GM19463 (cell line): Measurements from ENCODE around the gene AP2A2.

ENCODE experiments used
- ATAC-seq: cut with Tn5 transposase; IDR thresholded peaks from one replicate; pipeline ENCODE4 v1.9.1; 2021; ENCODE audit warnings: mild to moderate bottlenecking, moderate library complexity; ENCODE audit not compliant: unreplicated experiment

AP2A2 gene

GRCh38 chr11:1038921-1039320 is 113.3 kb downstream of the AP2A2 start:
- ATAC-seq: no peak

- ATAC-seq: no peak
These were observed 114.1 kb downstream of the AP2A2 start for GRCh38 chr11:1039481-1040427.

GRCh38 chr11:1040428-1041148 is 114.9 kb downstream of the AP2A2 start:
- no peak for ATAC-seq

GRCh38 chr11:1041149-1041467 is 115.4 kb downstream of the AP2A2 start:
- ATAC-seq: no peak

- ATAC-seq: no peak
These were observed 115.8 kb downstream of the AP2A2 start for GRCh38 chr11:1041471-1041870.

DNA sequence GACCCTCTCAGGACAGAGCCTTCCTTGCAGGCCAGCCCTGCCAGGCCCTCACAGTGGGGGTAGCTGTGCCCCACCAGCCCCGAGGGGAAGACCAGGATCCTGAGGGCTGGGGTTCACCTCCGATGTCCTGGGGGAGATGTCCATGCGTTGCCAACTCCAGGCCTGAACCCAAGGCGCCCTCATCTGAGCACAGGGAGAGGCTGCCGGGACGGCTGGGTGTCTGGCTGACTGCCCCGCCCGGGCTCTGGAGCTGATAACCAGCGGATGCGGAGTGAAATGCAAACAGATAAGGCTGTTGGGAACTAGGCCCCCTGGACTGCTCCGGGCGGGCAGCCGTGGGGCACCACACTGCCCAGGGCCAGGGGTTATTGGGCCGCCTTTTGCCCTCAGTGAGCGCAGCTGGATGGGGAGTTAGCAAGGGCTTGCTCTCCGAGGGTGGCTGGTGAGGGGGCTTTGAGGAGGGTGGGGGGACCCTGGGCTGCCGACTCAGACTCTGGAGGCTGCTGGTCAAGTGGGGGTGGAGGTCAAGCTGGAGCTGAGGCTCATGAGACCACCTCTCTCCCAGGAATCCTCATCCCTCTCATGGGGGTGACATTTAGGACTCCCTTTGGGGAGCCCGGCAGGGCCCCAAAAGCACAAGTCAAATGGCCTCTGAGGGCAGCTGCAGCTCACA is 116.4 kb downstream of the AP2A2 start:
- no peak for ATAC-seq

DNA sequence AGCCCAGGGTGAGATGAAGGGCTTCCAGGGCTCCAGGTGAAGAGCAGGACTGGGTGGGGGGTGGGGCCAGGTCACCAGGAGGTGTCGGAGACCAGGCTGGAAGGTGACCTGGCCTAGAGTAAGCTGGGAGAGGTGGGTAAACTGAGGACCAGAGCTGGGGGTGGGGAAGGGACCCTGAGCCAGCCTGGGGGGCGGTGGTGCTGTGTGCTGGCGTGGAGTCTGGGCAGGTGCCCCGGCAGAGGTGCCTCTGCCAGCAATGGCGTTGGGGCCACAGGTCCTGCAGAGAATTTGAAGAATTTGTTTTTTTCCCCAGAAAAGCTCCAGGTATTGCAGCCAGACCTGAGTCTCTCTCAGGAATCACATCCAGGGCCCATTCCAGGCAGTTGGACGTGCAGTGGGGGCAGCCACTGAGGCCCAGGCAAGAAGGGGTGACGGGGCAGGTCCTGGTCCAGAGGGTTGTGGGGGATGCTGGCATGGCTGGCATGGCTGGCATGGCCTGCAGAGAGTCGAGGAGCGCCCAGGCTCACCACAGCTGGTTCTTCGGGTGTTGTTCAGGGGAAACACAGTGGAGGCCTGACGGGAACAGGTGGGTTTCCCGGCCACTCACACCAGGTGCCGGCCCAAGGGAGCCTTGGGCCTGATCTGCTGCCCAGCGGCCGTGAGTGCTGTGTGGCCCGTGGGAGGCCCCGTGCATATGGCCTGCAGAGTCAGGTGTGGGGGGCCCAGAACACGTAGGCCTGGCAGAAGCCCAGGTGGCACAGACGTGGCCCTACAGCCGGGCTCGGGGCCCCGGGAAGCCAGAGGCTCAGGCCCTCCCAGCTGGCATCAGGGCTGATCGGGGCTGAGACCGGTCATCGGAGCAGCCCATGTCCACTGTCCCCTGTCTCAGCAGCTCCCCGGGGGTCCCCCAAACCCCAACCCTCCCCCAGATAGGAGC is 117.2 kb downstream of the AP2A2 start:
- no peak for ATAC-seq

- ATAC-seq: no peak
These were observed 118.0 kb downstream of the AP2A2 start for GRCh38 chr11:1043563-1044096.

DNA sequence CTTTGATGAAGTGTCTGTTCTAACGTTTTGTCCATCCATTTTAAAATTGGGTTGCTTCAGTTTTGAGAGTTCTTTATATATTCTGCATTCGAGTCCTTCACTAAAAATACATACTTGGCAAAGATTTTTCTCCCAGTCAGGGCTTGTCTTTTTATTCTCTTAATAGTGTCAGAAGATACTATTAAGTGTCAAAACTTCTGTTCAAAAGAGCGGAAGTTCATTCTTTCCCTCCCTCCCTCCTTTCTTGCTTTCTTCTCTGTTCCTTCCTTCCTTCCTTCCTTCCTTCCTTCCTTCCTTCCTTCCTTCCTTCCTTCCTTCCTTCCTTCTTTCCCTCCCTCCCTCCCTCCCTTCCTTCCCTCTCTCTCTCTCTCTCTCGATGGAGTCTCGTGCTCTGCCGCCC is 118.5 kb downstream of the AP2A2 start:
- ATAC-seq: no peak

DNA sequence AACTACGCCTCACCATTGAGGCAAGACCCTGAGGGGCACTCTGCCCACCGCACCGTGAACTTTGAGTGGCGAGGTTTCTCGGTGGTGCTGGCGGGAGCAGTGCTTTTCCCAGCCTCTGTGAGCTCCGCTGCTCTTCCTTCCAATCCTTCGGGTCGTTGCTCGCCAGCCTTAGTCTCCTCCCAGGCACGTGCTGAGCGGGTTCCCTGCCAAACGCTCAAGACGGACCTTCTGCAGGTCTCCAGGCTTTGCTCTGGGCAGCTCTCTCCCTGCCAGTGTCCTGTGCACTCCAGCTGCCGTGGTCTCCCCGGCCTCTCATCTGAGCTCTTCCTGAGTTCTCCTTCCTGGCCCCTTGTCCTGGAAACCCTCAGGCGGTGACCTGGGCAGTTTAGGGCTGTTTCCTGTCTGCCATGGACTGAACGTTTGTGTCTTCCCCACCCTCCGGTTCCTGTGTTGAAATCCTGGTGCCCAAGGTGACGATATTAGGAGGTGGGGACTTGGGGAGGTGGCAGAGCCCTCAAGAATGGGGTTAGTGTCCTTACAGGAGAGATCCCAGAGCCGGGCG is 122.0 kb downstream of the AP2A2 start:
- no peak for ATAC-seq

DNA sequence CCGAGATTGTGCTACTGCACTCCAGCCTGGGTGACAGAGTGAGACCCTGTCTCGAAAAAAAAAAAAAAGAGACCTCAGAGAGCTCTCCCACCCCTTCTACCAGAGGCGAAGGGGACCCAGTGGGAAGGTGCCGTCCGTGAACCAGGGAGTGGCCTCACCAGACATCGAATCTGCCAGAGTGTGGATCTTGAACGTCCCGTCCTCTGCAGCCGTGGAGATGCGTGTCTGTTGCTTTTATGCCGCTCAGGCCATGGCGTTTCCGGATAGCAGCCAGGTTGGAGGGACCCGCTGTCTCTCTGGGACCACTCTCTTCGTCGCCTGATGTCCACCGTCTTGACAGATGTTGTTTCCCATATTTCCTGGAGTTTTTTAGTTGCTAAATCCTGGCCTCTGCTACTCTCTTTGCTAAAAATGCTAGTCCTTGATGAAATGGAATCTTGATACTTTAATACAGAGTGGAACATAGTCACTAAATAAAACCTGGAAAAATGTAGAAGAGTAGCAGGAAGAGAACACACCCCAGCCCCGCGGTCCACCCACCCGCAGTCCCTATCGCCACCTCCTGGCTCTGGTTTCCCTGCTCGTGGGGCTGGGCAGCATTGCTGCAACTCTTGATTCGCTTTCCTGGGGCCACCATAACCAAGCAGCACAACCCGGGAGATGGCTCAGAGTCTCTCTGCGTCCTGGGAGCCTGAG is 122.9 kb downstream of the AP2A2 start:
- ATAC-seq: no peak

DNA sequence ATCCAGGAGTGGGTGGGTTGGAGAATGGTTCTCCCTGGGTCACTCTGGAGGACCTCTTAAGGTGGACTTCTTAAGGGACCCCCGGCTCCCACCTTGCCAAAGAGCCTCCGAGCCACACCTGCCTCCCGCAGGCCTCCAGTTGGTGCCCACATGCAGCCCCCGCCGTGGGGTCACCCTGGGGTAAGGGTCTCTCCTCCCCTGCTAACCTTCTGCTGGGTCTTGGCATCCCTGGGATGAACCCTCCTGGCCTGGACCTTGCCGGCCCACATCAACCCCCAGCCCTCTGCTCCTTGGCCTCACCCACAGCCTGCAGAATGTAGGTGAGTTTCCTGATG is 123.4 kb downstream of the AP2A2 start:
- no peak for ATAC-seq

DNA sequence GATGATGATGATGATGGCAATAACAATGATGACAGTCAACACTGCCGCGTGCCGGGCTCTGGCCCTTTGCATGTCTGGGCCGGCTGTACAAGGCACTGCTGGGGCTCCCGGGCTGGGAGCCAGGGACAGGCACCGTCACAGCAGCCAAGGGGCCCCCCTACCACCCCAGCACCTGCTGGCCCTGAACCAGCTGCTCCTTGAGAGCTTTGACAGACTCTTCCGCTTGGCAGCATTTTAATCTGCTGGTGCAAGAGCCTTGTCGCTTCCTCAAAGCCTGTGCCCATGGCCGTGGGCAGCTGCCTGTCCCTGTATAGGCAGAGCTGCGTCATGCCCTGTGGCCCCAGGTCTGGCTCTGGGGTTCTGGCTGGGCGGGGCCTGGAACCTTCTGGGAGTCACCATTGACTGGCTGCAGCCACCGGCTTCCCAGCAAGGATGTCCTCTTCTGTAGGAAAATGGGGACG is 123.8 kb downstream of the AP2A2 start:
- no peak for ATAC-seq

GRCh38 chr11:1049911-1050580 is 124.4 kb downstream of the AP2A2 start:
- ATAC-seq: no peak

DNA sequence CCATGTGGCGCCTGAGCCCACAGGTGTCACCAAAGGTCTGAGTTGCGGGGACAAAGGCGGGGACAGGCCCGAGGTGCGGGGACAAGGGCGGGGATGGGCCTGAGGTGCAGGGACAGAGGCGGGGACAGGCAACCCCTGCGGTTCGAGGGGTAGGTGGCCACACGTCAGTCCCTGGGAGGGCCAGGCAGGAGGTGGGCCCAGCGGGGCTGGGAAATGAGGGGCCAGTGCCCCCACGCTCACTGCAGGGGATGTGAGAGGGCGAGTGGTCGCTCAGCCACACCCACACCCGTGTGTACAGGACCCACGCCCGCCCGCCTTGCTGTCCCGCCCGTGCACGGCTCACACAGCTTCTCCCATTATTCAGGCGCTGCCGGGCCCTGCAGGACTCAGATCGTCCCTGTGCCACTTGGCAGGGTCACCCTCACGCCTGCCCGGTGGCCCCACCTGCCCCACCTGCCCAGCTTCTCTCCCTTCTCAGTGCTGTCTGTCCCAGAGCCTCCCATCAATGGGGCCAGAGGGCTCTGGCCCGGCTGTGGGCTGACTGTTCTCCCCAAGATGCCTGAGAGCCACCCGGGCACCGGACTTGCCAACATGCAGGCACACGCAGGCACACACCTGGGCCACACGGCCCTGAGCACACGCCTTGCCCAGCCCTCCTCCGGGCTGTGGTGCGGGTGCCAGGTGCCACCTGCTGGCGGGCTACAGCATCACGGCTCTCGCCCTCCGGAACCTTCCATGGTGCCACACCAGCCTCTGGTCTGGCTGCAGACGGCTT is 125.1 kb downstream of the AP2A2 start:
- ATAC-seq: no peak

DNA sequence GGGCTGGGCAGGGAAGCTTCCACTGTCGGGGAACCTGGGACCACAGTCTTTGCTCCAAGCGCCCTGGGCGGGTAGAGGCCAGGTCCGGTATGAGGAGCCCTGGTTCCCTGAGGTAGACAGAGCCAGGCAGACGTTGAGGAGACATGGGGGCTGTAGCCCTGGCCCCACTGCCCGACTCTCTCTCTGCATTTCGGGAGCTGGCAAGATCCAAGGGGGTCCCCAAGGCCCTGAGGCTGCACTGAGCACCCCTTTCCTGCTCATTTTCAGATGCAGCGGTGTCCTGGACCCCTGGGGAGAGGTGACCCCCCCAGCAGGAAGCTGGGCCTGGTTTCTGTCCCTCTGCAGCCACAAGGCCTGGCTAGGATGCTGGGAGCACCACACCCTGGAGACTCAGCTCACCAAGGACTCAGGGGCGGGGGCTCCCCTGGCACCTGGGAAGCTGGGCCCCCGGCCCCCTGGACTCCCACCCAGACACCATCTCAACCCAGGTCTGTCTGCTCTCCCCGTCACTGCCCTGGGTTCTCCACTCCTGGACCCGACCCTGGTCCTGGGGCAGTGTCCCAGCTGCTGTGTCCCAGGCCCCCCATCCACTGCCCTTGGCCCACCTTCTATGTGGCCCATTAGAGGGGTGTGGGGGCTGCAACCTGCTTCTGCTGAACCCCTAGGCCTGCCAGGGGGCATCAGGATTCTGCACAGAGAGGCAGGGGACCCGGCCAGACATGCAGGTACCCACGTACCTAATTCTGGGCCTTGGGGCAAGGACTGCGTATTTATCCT is 125.9 kb downstream of the AP2A2 start:
- ATAC-seq: no peak
